Ovary (tissue), 3 donors: ENCODE measurements around the gene FOLR1.

Experiments
- CTCF ChIP-seq, 3 donors: fragments of 450-650 bp in 2 of 3; fragments of 200-600 bp in 1 of 3; IDR thresholded peaks; one replicate each; pipeline versions ENCODE4 v1.5.1 to v1.8.0; 2016 to 2022; ENCODE audit warnings: antibody characterized with exemption in 3 of 3, mild to moderate bottlenecking in 1 of 3
- POLR2A ChIP-seq: fragments of 450-650 bp; IDR thresholded peaks from one replicate; pipeline ENCODE4 v1.6.1; 2017; ENCODE audit warnings: antibody characterized with exemption, mild to moderate bottlenecking, moderate library complexity
- donor health status: DM: no; HTN: no; CAD: no.

- TF ChIP-seq CTCF (IDR thresholded peaks at IDR 0.05) = no peak
- TF ChIP-seq POLR2A = no peak
Measured at GRCh38 chr11:72230764-72231365, 38.9 kb downstream of the FOLR1 start.
